NK-92 (cell line): ENCODE measurements around the gene ADGRG2.
"Not testable (repeated sequence)": the region's sequence is repeated elsewhere in the genome, so short reads cannot be mapped to it uniquely, and the experiment has no call there.

ENCODE experiments used
- DNase-seq: peaks from one replicate; lab custom pipeline; 2025; ENCODE audit not compliant: unreplicated experiment; lab: John Stamatoyannopoulos, UW

ADGRG2 gene

GRCh38 chrX:19085666-19086065, 36.6 kb downstream of the ADGRG2 start:
- DNase-seq: no peak

GRCh38 chrX:19075754-19076153, 46.5 kb downstream of the ADGRG2 start:
- no peak for DNase-seq

DNA sequence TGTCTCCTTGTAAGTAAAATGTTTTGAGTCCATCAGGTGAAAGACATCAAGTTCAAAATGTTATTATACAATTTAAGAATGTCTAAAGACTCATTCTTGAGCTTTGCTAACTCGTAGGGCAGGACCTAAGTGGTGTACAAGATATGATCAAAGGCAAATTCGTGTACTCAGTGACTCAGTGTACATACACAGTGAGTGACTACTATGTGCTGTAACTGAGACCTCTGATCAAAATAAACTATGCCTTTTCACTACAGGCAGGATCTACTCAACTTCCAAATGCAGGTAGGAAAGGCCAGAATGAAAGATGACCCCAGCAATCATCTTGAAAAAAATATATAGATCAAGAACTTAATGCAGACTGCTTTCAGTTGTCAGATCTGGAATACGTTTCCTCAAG, 49.9 kb downstream of the ADGRG2 start:
- DNase-seq: no peak

GRCh38 chrX:19070555-19070994, 51.7 kb downstream of the ADGRG2 start:
- DNase-seq: no peak

DNA sequence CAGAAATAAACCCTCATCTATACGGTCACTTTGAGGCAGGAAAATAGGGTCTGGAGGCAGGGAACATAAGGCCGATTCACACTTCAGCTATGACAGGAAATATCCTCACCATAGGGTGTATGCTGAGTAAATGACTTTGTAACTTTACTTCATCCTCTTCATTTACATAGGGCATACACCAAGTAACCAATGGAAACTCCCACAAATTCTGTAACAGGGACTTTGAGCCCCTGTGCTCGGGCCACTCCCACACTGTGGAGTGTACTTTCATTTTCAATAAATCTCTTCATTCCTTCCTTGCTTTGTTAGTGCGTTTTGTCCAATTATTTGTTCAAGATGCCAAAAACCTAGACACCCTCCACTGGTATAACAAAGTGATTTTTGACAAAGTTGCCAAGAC, 55.3 kb downstream of the ADGRG2 start:
- not testable (repeated sequence) for DNase-seq

GRCh38 chrX:19065535-19065934, 56.7 kb downstream of the ADGRG2 start:
- DNase-seq: no peak

GRCh38 chrX:19064175-19064574, 58.1 kb downstream of the ADGRG2 start:
- no peak for DNase-seq

GRCh38 chrX:19063030-19063429, 59.2 kb downstream of the ADGRG2 start:
- DNase-seq: no peak

DNA sequence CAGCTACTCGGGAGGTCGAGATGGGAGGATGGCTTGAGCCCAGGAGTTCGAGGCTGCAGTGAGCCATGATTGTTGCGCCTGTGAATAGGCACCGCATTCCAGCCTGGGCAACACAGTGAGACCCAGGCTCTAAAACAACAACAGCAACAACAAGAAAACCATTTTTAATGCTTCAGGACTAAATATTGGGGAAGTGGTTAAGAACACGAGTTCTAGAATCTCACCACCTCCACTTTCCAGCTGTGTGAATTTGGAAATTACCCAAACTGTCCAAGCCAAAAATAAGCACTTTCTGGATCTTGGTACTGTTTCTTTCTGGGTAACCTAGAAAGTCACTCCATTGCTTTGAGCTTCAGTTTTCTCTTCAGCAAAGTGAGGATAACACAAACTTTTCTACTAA, 63.2 kb downstream of the ADGRG2 start:
- DNase-seq: no peak

DNA sequence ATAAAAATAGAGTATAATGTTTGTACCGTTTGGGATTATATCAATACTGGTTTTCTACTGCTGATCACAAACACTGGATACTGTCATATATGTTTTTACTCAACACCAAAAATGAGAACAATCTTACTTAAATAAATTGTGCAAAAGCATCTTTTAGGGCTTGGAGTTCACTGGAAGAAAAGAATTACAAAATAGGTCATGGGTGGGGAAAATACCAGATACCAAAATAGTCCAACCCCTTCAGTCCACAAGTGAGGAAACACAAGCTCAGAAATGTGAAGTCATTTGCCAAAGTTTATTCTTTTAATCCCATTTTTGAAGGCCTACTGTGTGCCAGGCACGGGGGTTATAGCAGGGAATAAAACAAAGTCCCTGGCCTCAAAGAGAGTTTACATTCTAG, 64.4 kb downstream of the ADGRG2 start:
- no peak for DNase-seq

DNA sequence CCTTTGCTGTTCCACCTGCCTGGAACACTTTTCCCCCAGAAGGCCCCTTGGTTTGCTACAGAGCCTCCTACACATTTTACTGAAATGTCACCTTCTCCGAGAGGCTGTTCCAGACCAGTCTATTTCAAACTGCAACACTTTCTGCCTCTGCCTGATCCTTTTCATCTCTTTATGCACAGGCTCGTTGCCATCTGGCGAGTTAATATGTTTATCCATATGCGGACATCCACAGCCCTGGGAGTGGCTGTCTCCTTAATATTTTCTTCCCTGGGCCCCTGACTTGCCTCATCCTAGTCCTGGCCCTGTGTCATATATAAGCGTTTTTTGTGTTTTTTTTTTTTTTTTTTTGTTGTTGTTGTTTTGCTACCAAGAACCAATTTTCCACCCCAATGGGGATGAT, 73.2 kb downstream of the ADGRG2 start:
- DNase-seq: no peak

- DNase-seq: no peak
Measured at GRCh38 chrX:19046343-19047215, 75.7 kb downstream of the ADGRG2 start.

DNA sequence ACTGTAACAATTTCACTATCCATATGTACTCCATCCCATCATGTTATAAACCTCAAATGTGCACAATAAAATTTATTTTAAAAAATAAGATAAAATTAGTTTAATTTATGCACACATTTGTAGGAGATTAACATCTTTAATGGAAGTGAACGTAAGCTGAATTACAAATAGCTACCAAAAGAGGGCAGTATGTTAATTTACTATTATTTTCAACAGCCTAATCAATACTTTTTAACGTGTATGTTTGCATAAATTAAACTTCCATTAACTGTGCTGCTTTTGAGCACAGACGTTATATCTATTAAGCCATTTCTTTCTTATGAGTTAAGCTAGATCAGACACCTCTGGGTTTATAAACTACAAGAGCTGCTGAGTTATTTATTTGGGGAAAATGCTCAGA, 81.9 kb downstream of the ADGRG2 start:
- DNase-seq: no peak

GRCh38 chrX:19034025-19034424, 88.2 kb downstream of the ADGRG2 start:
- no peak for DNase-seq

- DNase-seq: no peak
Measured at GRCh38 chrX:19030805-19031204, 91.5 kb downstream of the ADGRG2 start.

DNA sequence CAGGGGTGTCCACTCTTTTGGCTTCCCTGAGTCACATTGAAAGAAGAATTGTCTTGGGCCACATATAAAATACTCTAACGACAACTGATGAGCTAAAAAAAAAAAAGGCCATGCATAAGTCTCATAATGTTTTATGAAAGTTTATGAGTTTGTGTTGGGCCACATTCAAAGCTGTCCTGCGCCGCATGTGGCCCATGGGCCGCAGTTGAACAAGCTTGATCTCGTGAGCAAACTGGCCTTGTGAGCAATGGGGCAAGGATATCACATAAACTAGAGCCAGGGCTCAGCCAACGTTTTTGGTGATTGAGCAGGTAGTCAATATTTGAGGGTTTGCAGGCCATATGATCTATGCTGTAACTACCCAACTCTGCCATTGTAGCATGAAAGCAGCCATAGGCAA, 93.7 kb downstream of the ADGRG2 start:
- DNase-seq: no peak

DNA sequence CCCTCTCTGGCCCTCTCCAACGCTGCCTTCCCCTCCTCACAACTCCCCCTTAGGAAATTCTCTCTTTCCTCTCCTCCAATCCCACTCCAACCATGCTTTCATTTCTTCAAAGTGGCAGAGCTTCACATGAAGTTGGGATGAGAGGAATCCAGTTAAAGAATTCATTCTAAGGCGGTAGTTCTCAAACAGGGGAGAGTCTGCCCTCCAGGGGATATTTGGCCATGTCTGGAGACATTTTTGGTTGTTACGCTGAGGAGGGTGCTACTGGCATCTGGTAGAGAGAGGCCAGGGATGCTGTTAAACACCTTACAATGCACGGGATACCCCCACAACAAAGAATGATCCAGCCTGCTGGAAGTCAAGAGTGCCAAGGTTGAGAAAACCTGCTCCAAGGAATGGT, 97.9 kb downstream of the ADGRG2 start:
- DNase-seq: no peak

DNA sequence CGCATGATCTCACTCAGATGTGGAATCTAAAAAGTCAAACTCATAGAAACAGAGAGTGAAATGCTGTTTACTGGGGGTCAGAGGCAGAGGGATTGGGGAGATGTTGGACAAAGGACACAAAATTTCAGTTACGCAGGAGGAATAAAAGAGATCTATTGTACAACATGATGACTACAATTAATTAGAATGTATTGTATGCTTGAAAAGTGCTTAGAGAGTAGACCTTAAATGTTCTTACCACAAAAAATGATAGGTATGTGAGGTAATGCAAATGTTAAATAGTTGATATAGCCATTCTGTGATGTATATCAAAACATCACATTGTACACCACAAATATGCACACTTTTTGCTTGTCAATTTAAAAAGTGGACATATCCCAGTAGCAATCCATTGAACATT, 102.3 kb downstream of the ADGRG2 start:
- DNase-seq: no peak

DNA sequence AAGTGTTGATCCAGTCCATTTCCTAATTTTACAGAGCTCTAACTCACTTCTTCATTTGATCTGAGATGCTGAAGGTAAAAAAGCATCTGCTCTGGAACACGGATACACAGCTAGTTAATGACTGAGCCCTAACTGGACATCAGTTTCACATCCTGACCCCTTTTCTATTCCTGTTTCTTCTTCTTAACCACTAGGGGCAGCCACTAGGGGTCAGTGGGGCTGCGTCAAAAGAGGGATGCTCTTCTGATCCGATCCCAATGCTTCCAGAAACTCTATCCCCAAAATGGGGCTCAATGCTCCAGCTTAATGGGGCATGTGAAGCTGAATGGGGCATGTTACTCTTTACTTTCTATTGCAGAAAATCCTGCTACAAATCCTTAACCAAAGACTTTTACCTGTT, 105.0 kb downstream of the ADGRG2 start:
- DNase-seq: no peak

DNA sequence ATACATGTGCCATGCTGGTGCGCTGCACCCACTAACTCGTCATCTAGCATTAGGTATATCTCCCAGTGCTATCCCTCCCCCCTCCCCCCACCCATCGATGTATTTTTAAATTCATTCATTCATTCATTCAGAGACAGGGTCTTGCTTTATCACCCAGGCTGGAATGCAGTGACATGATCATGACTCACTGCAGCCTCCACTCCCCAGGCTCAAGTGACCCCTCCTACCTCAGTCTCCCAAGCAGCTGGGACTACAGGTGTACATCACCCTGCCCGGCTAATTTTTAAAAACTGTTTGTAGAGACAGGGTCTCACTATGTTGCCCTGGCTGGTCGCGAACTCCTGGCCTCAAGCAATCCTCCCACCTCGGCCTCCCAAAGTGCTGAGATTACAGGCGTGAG, 105.7 kb downstream of the ADGRG2 start:
- DNase-seq: not testable (repeated sequence)

DNA sequence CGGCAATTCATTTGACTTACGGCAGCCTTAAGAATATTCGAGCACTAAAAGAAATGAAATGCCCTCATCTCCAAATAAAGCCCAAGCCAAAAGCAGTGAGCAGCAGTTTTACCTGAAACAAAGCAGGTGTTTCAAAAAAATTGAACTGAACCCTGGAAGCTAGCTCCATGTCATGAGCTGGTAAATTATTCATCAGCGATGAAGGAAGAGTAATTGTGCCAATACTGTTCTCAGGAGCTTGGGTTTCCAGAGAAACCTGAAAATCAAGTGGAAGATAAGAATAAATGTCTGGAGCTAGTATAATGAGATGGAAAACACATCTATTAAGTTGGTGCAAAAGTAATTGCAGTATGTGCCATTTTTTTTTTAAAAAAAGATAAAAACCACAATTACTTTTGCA, 114.4 kb downstream of the ADGRG2 start:
- no peak for DNase-seq

DNA sequence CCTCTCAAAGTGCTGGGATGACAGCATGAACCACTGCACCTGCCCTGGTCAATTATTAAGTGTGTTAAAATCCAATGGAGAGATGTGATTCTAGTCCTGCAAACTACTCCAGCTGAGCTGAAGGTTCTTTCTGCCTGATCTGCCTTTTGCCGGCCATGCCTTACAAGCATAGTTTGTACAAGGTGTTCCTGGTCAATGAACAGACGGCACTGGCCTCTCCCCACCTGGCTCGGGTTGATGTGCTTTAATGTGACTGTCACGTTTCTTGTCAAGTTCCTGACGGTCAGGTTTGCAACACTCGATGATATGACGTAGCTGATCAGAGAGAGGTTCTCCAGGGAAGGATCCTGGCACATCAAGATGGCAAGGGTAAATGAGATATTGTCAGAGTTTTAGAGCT, 115.3 kb downstream of the ADGRG2 start:
- DNase-seq: no peak

GRCh38 chrX:19005909-19006308, 116.4 kb downstream of the ADGRG2 start:
- DNase-seq: no peak
